Ishikawa (cell line): ENCODE data around the gene SMURF1.

Source experiments
- CEBPB ChIP-seq: IDR thresholded peaks from 2 replicates; pipeline ENCODE4 v1.6.1; 2012
- CREB1 ChIP-seq: IDR thresholded peaks from 2 replicates; pipeline ENCODE4 v1.6.1; 2012; ENCODE audit warnings: low read depth
- EGR1 ChIP-seq: IDR thresholded peaks from 2 replicates; pipeline ENCODE4 v1.6.1; 2012
- EP300 ChIP-seq: IDR thresholded peaks from 2 replicates; pipeline ENCODE4 v1.6.1; 2012; ENCODE audit warnings: borderline replicate concordance
- FOXM1 ChIP-seq: IDR thresholded peaks from 2 replicates; pipeline ENCODE4 v1.6.1; 2012; ENCODE audit warnings: low read depth, borderline replicate concordance
- RAD21 ChIP-seq: IDR thresholded peaks from 2 replicates; pipeline ENCODE4 v1.6.1; 2012; ENCODE audit warnings: low read depth
- TAF1 ChIP-seq: IDR thresholded peaks from 2 replicates; pipeline ENCODE4 v1.6.1; 2012; ENCODE audit warnings: low read depth, mild to moderate bottlenecking
- ZBTB7A ChIP-seq: IDR thresholded peaks from 2 replicates; pipeline ENCODE4 v1.6.1; 2012; ENCODE audit warnings: low read depth
- TF ChIP-seq, protein P1 (sequence below): IDR thresholded peaks from 2 replicates; pipeline ENCODE4 v1.6.1; 2012; ENCODE audit warnings: low read depth, mild to moderate bottlenecking
- TF ChIP-seq, protein P2 (sequence below): IDR thresholded peaks from 2 replicates; pipeline ENCODE4 v1.6.1; 2012

DNA sequence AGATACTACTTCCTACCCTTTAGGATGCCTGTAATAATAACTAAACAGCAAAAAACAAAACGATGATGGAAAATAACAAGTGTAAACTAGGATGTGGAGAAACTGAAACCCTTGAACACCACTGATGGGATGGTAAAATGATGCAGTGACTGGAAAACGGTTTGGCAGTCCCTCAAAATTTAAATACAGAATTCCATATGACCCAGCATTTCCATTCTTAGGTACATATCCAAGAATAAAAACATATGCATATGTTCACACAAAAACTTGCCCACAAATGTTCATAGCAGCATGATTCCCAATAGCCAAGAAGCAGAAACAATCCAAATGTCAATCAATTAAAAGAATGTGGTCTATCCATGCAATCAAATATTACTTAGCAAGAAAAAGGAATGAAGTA, 25.8 kb downstream of the SMURF1 start:
- TF ChIP-seq CEBPB (no peak), FOXM1 (no peak), TAF1 (no peak), EP300 (no peak), RAD21 (no peak), ZBTB7A (no peak), EGR1 (no peak), CREB1 (no peak)
- TF ChIP-seq, protein P1, sequence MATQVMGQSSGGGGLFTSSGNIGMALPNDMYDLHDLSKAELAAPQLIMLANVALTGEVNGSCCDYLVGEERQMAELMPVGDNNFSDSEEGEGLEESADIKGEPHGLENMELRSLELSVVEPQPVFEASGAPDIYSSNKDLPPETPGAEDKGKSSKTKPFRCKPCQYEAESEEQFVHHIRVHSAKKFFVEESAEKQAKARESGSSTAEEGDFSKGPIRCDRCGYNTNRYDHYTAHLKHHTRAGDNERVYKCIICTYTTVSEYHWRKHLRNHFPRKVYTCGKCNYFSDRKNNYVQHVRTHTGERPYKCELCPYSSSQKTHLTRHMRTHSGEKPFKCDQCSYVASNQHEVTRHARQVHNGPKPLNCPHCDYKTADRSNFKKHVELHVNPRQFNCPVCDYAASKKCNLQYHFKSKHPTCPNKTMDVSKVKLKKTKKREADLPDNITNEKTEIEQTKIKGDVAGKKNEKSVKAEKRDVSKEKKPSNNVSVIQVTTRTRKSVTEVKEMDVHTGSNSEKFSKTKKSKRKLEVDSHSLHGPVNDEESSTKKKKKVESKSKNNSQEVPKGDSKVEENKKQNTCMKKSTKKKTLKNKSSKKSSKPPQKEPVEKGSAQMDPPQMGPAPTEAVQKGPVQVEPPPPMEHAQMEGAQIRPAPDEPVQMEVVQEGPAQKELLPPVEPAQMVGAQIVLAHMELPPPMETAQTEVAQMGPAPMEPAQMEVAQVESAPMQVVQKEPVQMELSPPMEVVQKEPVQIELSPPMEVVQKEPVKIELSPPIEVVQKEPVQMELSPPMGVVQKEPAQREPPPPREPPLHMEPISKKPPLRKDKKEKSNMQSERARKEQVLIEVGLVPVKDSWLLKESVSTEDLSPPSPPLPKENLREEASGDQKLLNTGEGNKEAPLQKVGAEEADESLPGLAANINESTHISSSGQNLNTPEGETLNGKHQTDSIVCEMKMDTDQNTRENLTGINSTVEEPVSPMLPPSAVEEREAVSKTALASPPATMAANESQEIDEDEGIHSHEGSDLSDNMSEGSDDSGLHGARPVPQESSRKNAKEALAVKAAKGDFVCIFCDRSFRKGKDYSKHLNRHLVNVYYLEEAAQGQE, result no peak
- TF ChIP-seq, protein P2, sequence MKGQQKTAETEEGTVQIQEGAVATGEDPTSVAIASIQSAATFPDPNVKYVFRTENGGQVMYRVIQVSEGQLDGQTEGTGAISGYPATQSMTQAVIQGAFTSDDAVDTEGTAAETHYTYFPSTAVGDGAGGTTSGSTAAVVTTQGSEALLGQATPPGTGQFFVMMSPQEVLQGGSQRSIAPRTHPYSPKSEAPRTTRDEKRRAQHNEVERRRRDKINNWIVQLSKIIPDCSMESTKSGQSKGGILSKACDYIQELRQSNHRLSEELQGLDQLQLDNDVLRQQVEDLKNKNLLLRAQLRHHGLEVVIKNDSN, result no peak
